SU-DHL-6 (cell line): ENCODE measurements around the gene CLMN.

Experiments
- H2AFZ ChIP-seq: fragments of 200-600 bp; sonication (generic); 2 replicates; pipeline ENCODE4 v1.6.1; 2014; ENCODE audit warnings: low read depth, mild to moderate bottlenecking, moderate library complexity, mixed read lengths, antibody characterized with exemption, low read length; ENCODE audit not compliant: severe bottlenecking
- H3F3A ChIP-seq: fragments of 200-600 bp; shearing (Covaris generic); 2 replicates; pipeline ENCODE4 v1.6.0; 2016; ENCODE audit warnings: antibody characterized with exemption, mild to moderate bottlenecking; ENCODE audit not compliant: insufficient read depth
- H3K27ac ChIP-seq: fragments of 200-600 bp; sonication (generic); 2 replicates; pipeline ENCODE4 v1.5.1; 2016; ENCODE audit warnings: low read depth, mild to moderate bottlenecking, low read length, moderate library complexity, mixed read lengths
- H3K27me3 ChIP-seq: fragments of 200-600 bp; sonication (generic), shearing (Covaris generic); 2 replicates; pipeline ENCODE4 v1.6.0; 2014; ENCODE audit warnings: mild to moderate bottlenecking, low read length
- H3K36me3 ChIP-seq: fragments of 200-600 bp; sonication (generic); 2 replicates; pipeline ENCODE4 v1.6.1; 2014; ENCODE audit warnings: mild to moderate bottlenecking, low read length, mixed read lengths
- H3K4me2 ChIP-seq: fragments of 300-600, 200-600 bp; shearing (Covaris generic), sonication (generic); 2 replicates; pipeline ENCODE4 v1.6.0; 2014; ENCODE audit warnings: low read length, low read depth, mild to moderate bottlenecking; ENCODE audit not compliant: poor library complexity, severe bottlenecking
- H3K4me3 ChIP-seq: fragments of 200-600 bp; sonication (generic); 2 replicates; pipeline ENCODE4 v1.5.1; 2014; ENCODE audit warnings: antibody characterized with exemption, low read length, mild to moderate bottlenecking, mixed read lengths; ENCODE audit not compliant: insufficient read depth, poor library complexity, severe bottlenecking
- H3K79me2 ChIP-seq: fragments of 200-600 bp; sonication (generic); 2 replicates; pipeline ENCODE4 v1.6.1; 2014; ENCODE audit warnings: mild to moderate bottlenecking, low read length, moderate library complexity; ENCODE audit not compliant: insufficient read depth
- H3K9ac ChIP-seq: fragments of 200-600 bp; sonication (generic); 2 replicates; pipeline ENCODE4 v1.7.0; 2014; ENCODE audit warnings: mild to moderate bottlenecking, low read length
- H3K9me2 ChIP-seq: fragments of 200-600 bp; sonication (generic); replicated peaks from 2 replicates; pipeline ENCODE4 v1.6.1; 2014; ENCODE audit warnings: low read length; ENCODE audit not compliant: insufficient read depth
- H3K9me3 ChIP-seq: fragments of 200-600 bp; sonication (generic); 2 replicates; pipeline ENCODE4 v1.6.1; 2014; ENCODE audit warnings: low read length, mixed read lengths; ENCODE audit not compliant: insufficient read depth
- H4K20me1 ChIP-seq: fragments of 200-600 bp; sonication (generic); 2 replicates; pipeline ENCODE4 v1.6.1; 2014; ENCODE audit warnings: low read depth, mild to moderate bottlenecking, antibody characterized with exemption, low read length, moderate library complexity, mixed read lengths
- CTCF ChIP-seq: fragments of 200-600 bp; sonication (generic); IDR thresholded peaks from one replicate; pipeline ENCODE4 v1.5.1; 2017; ENCODE audit warnings: antibody characterized with exemption, mild to moderate bottlenecking, low read length, moderate library complexity; ENCODE audit not compliant: insufficient read depth, poor library complexity, severe bottlenecking
- EZH2phosphoT487 ChIP-seq: fragments of 200-600 bp; sonication (generic), shearing (Covaris generic); conservative IDR thresholded peaks from 2 replicates; pipeline ENCODE4 v1.6.1; 2018; ENCODE audit warnings: mild to moderate bottlenecking, antibody characterized with exemption, low read length, moderate library complexity, mixed read lengths

The CLMN gene

GRCh38 chr14:95235767-95236166 is 83.9 kb downstream of the CLMN start:
- Histone ChIP-seq H3K27me3 (no peaks in the 10 kb centered on the region), H3F3A (no peaks in the 10 kb centered on the region), H3K9me2 (no peaks in the 10 kb centered on the region), H4K20me1 (no peaks in the 10 kb centered on the region), H3K4me3 (no peak overlapping the region), H2AFZ (no peak overlapping the region), H3K4me2 (no peak overlapping the region), H3K9me3 (no peaks in the 10 kb centered on the region), H3K36me3 (no peaks in the 10 kb centered on the region), H3K27ac (no peak overlapping the region), H3K79me2 (no peaks in the 10 kb centered on the region), H3K9ac (no peak overlapping the region)
- TF ChIP-seq EZH2phosphoT487 (no peak), CTCF (no peak)

DNA sequence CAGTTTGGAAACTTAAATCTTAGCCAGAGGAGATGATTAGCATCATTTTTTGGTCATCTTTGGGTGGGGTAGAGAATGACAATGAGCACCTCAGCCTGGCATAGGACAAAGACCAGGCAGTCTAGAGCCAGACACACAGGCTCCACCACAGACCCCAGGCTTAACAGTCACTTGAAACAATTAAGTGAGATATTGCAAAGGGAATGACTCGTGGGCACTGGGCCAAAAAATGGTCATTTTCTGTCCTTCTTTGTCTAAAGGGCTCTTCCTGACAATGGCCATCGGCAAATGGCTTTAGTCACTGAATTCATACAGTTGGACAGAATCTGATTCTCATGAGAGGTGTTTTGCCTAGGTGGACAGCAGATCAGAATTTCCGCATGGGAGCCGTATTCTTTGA is 84.4 kb downstream of the CLMN start:
- Histone ChIP-seq H3K9me3 (no peaks in the 10 kb centered on the region), H3K27me3 (no peaks in the 10 kb centered on the region), H3K9me2 (no peaks in the 10 kb centered on the region), H3K36me3 (no peaks in the 10 kb centered on the region), H3K79me2 (no peaks in the 10 kb centered on the region), H3K4me2 (no peak overlapping the region), H3K4me3 (no peak overlapping the region), H2AFZ (no peak overlapping the region), H4K20me1 (no peaks in the 10 kb centered on the region), H3K27ac (no peak overlapping the region), H3F3A (no peaks in the 10 kb centered on the region), H3K9ac (no peak overlapping the region)
- TF ChIP-seq CTCF, result no peak
- no peak for TF ChIP-seq EZH2phosphoT487

GRCh38 chr14:95234426-95234825 is 85.3 kb downstream of the CLMN start:
- Histone ChIP-seq H3K79me2 (no peaks in the 10 kb centered on the region), H2AFZ (no peak overlapping the region), H3K9me2 (no peaks in the 10 kb centered on the region), H3K9me3 (no peaks in the 10 kb centered on the region), H4K20me1 (no peaks in the 10 kb centered on the region), H3K4me3 (no peak overlapping the region), H3K9ac (no peak overlapping the region), H3K27ac (no peak overlapping the region), H3K4me2 (no peak overlapping the region), H3F3A (no peaks in the 10 kb centered on the region), H3K27me3 (no peaks in the 10 kb centered on the region), H3K36me3 (no peaks in the 10 kb centered on the region)
- TF ChIP-seq CTCF (no peak), EZH2phosphoT487 (no peak)
